GM12873 (cell line): ENCODE data around the gene ZC3H12A.

ENCODE experiments used
- CTCF ChIP-seq: IDR thresholded peaks from 2 replicates; pipeline ENCODE4 v1.5.1; 2012; ENCODE audit warnings: low read depth, mild to moderate bottlenecking, moderate library complexity, low read length, control low read depth; ENCODE audit not compliant: insufficient read depth; ENCODE audit errors: missing control alignments

Gene ZC3H12A

GRCh38 chr1:37483785-37484184 is 9.4 kb downstream of the ZC3H12A start:
- TF ChIP-seq CTCF = no peak

GRCh38 chr1:37484325-37485051 is 10.1 kb downstream of the ZC3H12A start:
- TF ChIP-seq CTCF = no peak

GRCh38 chr1:37485902-37486679 is 11.7 kb downstream of the ZC3H12A start:
- no peak for TF ChIP-seq CTCF

GRCh38 chr1:37486680-37487618 is 12.6 kb downstream of the ZC3H12A start:
- TF ChIP-seq CTCF = peak; percentile 97

GRCh38 chr1:37487619-37487984 is 13.2 kb downstream of the ZC3H12A start:
- no peak for TF ChIP-seq CTCF

GRCh38 chr1:37493336-37494098 is 19.1 kb downstream of the ZC3H12A start:
- TF ChIP-seq CTCF = no peak
